H9 (cell line): Measurements from ENCODE around the gene TIMM22. TPM values are rescaled to one million over a fixed set of nuclear protein-coding genes. Genes with fewer than 3 reads are reported as not detected.

Experiments
- DNase-seq: peaks from one replicate; pipeline ENCODE4 v3.0.0-alpha.2; 2017
- H2AFZ ChIP-seq: one replicate; pipeline ENCODE4 v1.6.1; 2013; ENCODE audit warnings: mild to moderate bottlenecking, low read length, control low read depth, moderate library complexity
- H2AK5ac ChIP-seq: 2 replicates; pipeline ENCODE4 v1.6.1; 2013; ENCODE audit warnings: low read length, control low read depth, mixed read lengths; ENCODE audit not compliant: insufficient read length
- H2BK120ac ChIP-seq: one replicate; pipeline ENCODE4 v1.6.1; 2013; ENCODE audit warnings: low read depth, mild to moderate bottlenecking, low read length, control low read depth, inconsistent platforms; ENCODE audit not compliant: poor library complexity, severe bottlenecking
- H2BK12ac ChIP-seq: 2 replicates; pipeline ENCODE4 v1.6.1; 2013; ENCODE audit warnings: low read length, control low read depth, mixed read lengths, low read depth; ENCODE audit not compliant: insufficient read length
- H2BK15ac ChIP-seq: 2 replicates; pipeline ENCODE4 v1.6.1; 2013; ENCODE audit warnings: low read depth, low read length, control low read depth
- H2BK20ac ChIP-seq: one replicate; pipeline ENCODE4 v1.6.1; 2013; ENCODE audit warnings: low read depth, mild to moderate bottlenecking, low read length, control low read depth, inconsistent platforms; ENCODE audit not compliant: poor library complexity, severe bottlenecking
- H2BK5ac ChIP-seq: 2 replicates; pipeline ENCODE4 v1.6.1; 2013; ENCODE audit warnings: low read length, control low read depth, mixed read lengths; ENCODE audit not compliant: insufficient read length
- H3K14ac ChIP-seq: 2 replicates; pipeline ENCODE4 v1.6.1; 2013; ENCODE audit warnings: low read length, control low read depth; ENCODE audit not compliant: insufficient read depth
- H3K18ac ChIP-seq: 2 replicates; pipeline ENCODE4 v1.6.1; 2013; ENCODE audit warnings: low read depth, mild to moderate bottlenecking, mixed read lengths, low read length, control low read depth; ENCODE audit not compliant: insufficient read length
- H3K23ac ChIP-seq: 2 replicates; pipeline ENCODE4 v1.6.1; 2013; ENCODE audit warnings: low read length, control low read depth, mixed read lengths, low read depth; ENCODE audit not compliant: insufficient read length
- H3K23me2 ChIP-seq: 2 replicates; pipeline ENCODE4 v1.6.1; 2013; ENCODE audit warnings: low read depth, mild to moderate bottlenecking, mixed read lengths, low read length, control low read depth; ENCODE audit not compliant: insufficient read length, poor library complexity, severe bottlenecking
- H3K27ac ChIP-seq: 2 replicates; pipeline ENCODE4 v1.5.1; 2013; ENCODE audit warnings: low read length, control low read depth, mixed read lengths, low read depth; ENCODE audit not compliant: insufficient read length
- H3K27me3 ChIP-seq: 2 replicates; pipeline ENCODE4 v1.6.1; 2013; ENCODE audit warnings: low read length, control low read depth, inconsistent platforms; ENCODE audit not compliant: insufficient read depth
- H3K4ac ChIP-seq: 2 replicates; pipeline ENCODE4 v1.6.1; 2013; ENCODE audit warnings: low read depth, mild to moderate bottlenecking, control low read depth, inconsistent platforms, low read length, moderate library complexity
- H3K4me1 ChIP-seq: 2 replicates; pipeline ENCODE4 v1.6.1; 2013; ENCODE audit warnings: low read length, control low read depth, inconsistent platforms; ENCODE audit not compliant: insufficient read depth
- H3K4me2 ChIP-seq: 2 replicates; pipeline ENCODE4 v1.6.1; 2013; ENCODE audit warnings: low read length, control low read depth, mixed read lengths; ENCODE audit not compliant: insufficient read length, insufficient read depth
- H3K56ac ChIP-seq: 2 replicates; pipeline ENCODE4 v1.6.1; 2013; ENCODE audit warnings: low read depth, mild to moderate bottlenecking, mixed read lengths, low read length, control low read depth; ENCODE audit not compliant: insufficient read length
- H3K79me1 ChIP-seq: 2 replicates; pipeline ENCODE4 v1.6.1; 2013; ENCODE audit warnings: low read depth, mild to moderate bottlenecking, moderate library complexity, low read length, control low read depth, inconsistent platforms; ENCODE audit not compliant: insufficient read depth, poor library complexity, severe bottlenecking
- H3K79me2 ChIP-seq: 2 replicates; pipeline ENCODE4 v1.6.1; 2013; ENCODE audit warnings: low read length, control low read depth, inconsistent platforms; ENCODE audit not compliant: insufficient read depth
- H3K9ac ChIP-seq: 2 replicates; pipeline ENCODE4 v1.6.1; 2013; ENCODE audit warnings: low read length, control low read depth, mixed read lengths; ENCODE audit not compliant: insufficient read length; ENCODE audit errors: extremely low read depth
- H3K9me3 ChIP-seq: one replicate; pipeline ENCODE4 v1.6.1; 2013; ENCODE audit warnings: low read depth, low read length, inconsistent platforms; ENCODE audit not compliant: control insufficient read depth
- H3T11ph ChIP-seq: one replicate; pipeline ENCODE4 v1.6.1; 2013; ENCODE audit warnings: mild to moderate bottlenecking, low read length, control low read depth, inconsistent platforms
- H4K20me1 ChIP-seq: one replicate; pipeline ENCODE4 v1.6.1; 2013; ENCODE audit not compliant: control insufficient read depth, insufficient read length, insufficient read depth
- H4K5ac ChIP-seq: 2 replicates; pipeline ENCODE4 v1.6.1; 2013; ENCODE audit warnings: low read depth, mild to moderate bottlenecking, mixed read lengths, low read length, control low read depth; ENCODE audit not compliant: insufficient read length
- H4K8ac ChIP-seq: replicated peaks from 2 replicates; pipeline ENCODE4 v1.6.1; 2013; ENCODE audit warnings: low read length, control low read depth, mixed read lengths, low read depth; ENCODE audit not compliant: insufficient read length
- H4K91ac ChIP-seq: 2 replicates; pipeline ENCODE4 v1.6.1; 2013; ENCODE audit warnings: low read depth, mild to moderate bottlenecking, moderate library complexity, mixed read lengths, low read length, control low read depth; ENCODE audit not compliant: insufficient read length
- H3K27ac Mint-ChIP-seq, 3 experiments: 2 replicates in 2 of 3; 3 replicates in 1 of 3; pipeline ENCODE4 v1.8.0; 2020 to 2021; ENCODE audit warnings: mixed read lengths in 3 of 3, mild to moderate bottlenecking in 1 of 3, moderate library complexity in 1 of 3
- H3K27me3 Mint-ChIP-seq: 2 replicates; pipeline ENCODE4 v1.8.0; 2021; ENCODE audit warnings: low read depth, mild to moderate bottlenecking, moderate library complexity, mixed read lengths
- H3K36me3 Mint-ChIP-seq, 3 experiments: 2 replicates in 2 of 3; 3 replicates in 1 of 3; pipeline ENCODE4 v1.8.0; 2020 to 2021; ENCODE audit warnings: low read depth in 3 of 3, mixed read lengths in 3 of 3; ENCODE audit not compliant: insufficient read depth in 1 of 3
- H3K4me1 Mint-ChIP-seq, 2 experiments: 2 replicates each; pipeline ENCODE4 v1.8.0; 2020; ENCODE audit warnings: mixed read lengths in 2 of 2
- H3K4me3 Mint-ChIP-seq, 2 experiments: 2 replicates in 1 of 2; 3 replicates in 1 of 2; pipeline ENCODE4 v1.8.0; 2020 to 2021; ENCODE audit warnings: mild to moderate bottlenecking in 2 of 2, mixed read lengths in 2 of 2, moderate library complexity in 1 of 2
- H3K9me3 Mint-ChIP-seq, 2 experiments: 2 replicates in 1 of 2; 3 replicates in 1 of 2; pipeline ENCODE4 v1.8.0; 2020; ENCODE audit warnings: mild to moderate bottlenecking in 2 of 2, mixed read lengths in 2 of 2, moderate library complexity in 1 of 2
- WGBS: extraction: QIAGEN DNeasy Blood & Tissue Kit; methylation state at CpG from one replicate; pipeline ENCODE4 v1.1.7; 2013; ENCODE audit warnings: missing lambda C conversion rate, low lambda C conversion rate, mixed read lengths; ENCODE audit not compliant: insufficient read length; ENCODE audit errors: extremely low coverage; 5-methylcytosine and 5-hydroxymethylcytosine counted together
- total RNA-seq: library from RNA; stranded (reverse); gene quantifications from 2 replicates; pipeline ENCODE4 v1.2.1, GENCODE V29; 2021
- TF ChIP-seq, protein P1 (sequence below): fragments of 200-600 bp; sonication (generic); conservative IDR thresholded peaks from 3 replicates; pipeline ENCODE4 v1.8.0; 2021; ENCODE audit warnings: antibody characterized with exemption, mild to moderate bottlenecking

The TIMM22 gene
- total RNA-seq, 1 experiment from 2014 or later, result 23.0 TPM

DNA sequence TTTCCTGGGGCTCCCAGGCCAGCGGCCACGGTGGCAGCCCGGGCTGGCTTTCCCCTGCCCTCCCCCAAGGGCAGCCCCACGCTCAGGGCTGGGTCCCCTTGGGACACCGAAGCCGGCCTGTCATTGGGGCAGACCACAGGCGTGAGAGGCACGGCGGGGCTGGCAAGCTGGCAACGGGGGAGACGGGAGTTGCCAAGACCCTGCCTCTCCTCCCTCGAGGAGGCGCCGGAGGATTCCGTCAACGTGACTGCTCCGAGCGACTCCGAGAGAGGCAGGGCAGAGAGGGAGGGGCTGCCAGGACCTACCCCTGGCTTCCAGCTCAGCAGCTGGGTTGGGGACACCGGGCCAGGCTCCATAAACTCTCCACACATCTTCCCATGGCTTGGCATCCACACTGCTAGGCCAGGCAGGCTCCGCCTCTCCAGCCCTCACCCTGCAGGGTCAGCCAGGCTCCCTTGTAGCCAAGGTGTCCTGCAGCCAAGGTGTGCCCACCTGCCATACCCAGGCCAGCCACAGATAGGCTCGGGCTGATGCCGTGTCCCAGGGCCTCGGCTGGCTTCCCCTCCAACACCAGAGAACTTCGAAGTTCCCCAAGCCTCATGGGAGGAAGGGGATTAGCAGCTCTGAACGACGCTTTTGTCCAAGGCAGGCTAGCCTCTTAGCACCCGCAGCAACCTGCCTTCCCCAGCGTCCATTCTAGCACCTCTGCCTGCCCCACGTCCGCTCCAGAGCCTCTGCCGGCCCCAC lies 25.5 kb downstream of the TIMM22 start:
- Mint-ChIP-seq H3K4me3 (no peak overlapping the region), H3K9me3 (no peaks in the 10 kb centered on the region), H3K4me1 (0 out of 4 replicates have a peak, but pooled peaks cover 0 to 3% of the 10 kb centered on the region in 2 experiments), H3K36me3 (no peaks in the 10 kb centered on the region), H3K27ac (no peak overlapping the region), H3K27me3 (no peaks in the 10 kb centered on the region)
- WGBS, result no CpG with 5 or more reads among the region's 32 CpGs
- no peaks in the 10 kb centered on the region for H3K27me3 ChIP-seq
- no peak overlapping the region for H3T11ph ChIP-seq
- no peak overlapping the region for H2BK120ac ChIP-seq
- H3K9ac ChIP-seq, result no peak overlapping the region
- no peak overlapping the region for H3K4me2 ChIP-seq
- TF ChIP-seq, protein P1, sequence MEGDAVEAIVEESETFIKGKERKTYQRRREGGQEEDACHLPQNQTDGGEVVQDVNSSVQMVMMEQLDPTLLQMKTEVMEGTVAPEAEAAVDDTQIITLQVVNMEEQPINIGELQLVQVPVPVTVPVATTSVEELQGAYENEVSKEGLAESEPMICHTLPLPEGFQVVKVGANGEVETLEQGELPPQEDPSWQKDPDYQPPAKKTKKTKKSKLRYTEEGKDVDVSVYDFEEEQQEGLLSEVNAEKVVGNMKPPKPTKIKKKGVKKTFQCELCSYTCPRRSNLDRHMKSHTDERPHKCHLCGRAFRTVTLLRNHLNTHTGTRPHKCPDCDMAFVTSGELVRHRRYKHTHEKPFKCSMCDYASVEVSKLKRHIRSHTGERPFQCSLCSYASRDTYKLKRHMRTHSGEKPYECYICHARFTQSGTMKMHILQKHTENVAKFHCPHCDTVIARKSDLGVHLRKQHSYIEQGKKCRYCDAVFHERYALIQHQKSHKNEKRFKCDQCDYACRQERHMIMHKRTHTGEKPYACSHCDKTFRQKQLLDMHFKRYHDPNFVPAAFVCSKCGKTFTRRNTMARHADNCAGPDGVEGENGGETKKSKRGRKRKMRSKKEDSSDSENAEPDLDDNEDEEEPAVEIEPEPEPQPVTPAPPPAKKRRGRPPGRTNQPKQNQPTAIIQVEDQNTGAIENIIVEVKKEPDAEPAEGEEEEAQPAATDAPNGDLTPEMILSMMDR, result no peak
- no peaks in the 10 kb centered on the region for H3K23me2 ChIP-seq
- no peak overlapping the region for H3K56ac ChIP-seq
- H4K91ac ChIP-seq, result no peak overlapping the region
- no peak overlapping the region for H2BK5ac ChIP-seq
- H4K8ac ChIP-seq, result no peak overlapping the region
- H3K4me1 ChIP-seq, result no peaks in the 10 kb centered on the region
- no peak overlapping the region for H2BK12ac ChIP-seq
- no peak overlapping the region for H4K5ac ChIP-seq
- no peaks in the 10 kb centered on the region for H3K79me2 ChIP-seq
- H3K14ac ChIP-seq, result no peak overlapping the region; the same call in 1 of the 2 replicates
- H2AFZ ChIP-seq, result no peak overlapping the region
- H3K79me1 ChIP-seq, result no peaks in the 10 kb centered on the region
- H3K18ac ChIP-seq, result no peak overlapping the region
- H3K4ac ChIP-seq, result no peak overlapping the region; the same call in 1 of the 2 replicates
- no peaks in the 10 kb centered on the region for H4K20me1 ChIP-seq
- H2BK20ac ChIP-seq, result no peak overlapping the region
- DNase-seq, result no peak
- no peak overlapping the region for H3K23ac ChIP-seq
- H2AK5ac ChIP-seq, result no peak overlapping the region
- no peaks in the 10 kb centered on the region for H3K9me3 ChIP-seq
- no peak overlapping the region for H3K27ac ChIP-seq
- no peak overlapping the region for H2BK15ac ChIP-seq
